Measurements from ENCODE around the gene ATP8B3.

The ATP8B3 gene

GRCh38 chr19:1851654-1852580 is 39.8 kb upstream of the ATP8B3 start:
- DNase-seq (ENCODE audit: low read depth, low spot score), result no peak

GRCh38 chr19:1850809-1851653 is 39.0 kb upstream of the ATP8B3 start:
- no peak for DNase-seq (ENCODE audit: low read depth, low spot score)

- DNase-seq (ENCODE audit: low read depth, low spot score), result no peak
Observed at GRCh38 chr19:1849886-1850398, 37.9 kb upstream of the ATP8B3 start.

- no peak for DNase-seq (ENCODE audit: low read depth, low spot score)
Observed at GRCh38 chr19:1849132-1849474, 37.0 kb upstream of the ATP8B3 start.

- peak; percentile 79 for DNase-seq (ENCODE audit: low read depth, low spot score)
Observed at GRCh38 chr19:1848399-1849131, 36.5 kb upstream of the ATP8B3 start, which contains the start of gene REXO1. TSS of gene REXO1 (minus strand) at chr19:1848483. CDS start at chr19:1848358, 125 bp downstream.

GRCh38 chr19:1847684-1848398 is 35.8 kb upstream of the ATP8B3 start:
- no peak for DNase-seq (ENCODE audit: low read depth, low spot score)

- no peak for DNase-seq (ENCODE audit: low read depth, low spot score)
Observed at GRCh38 chr19:1847348-1847683, 35.2 kb upstream of the ATP8B3 start.

GRCh38 chr19:1846517-1847204 is 34.6 kb upstream of the ATP8B3 start:
- no peak for DNase-seq (ENCODE audit: low read depth, low spot score)

GRCh38 chr19:1845642-1846041 is 33.6 kb upstream of the ATP8B3 start:
- DNase-seq (ENCODE audit: low read depth, low spot score), result no peak

GRCh38 chr19:1845125-1845515 is 33.0 kb upstream of the ATP8B3 start:
- no peak for DNase-seq (ENCODE audit: low read depth, low spot score)

- DNase-seq (ENCODE audit: low read depth, low spot score), result no peak
Observed at GRCh38 chr19:1844513-1845124, 32.5 kb upstream of the ATP8B3 start.

- DNase-seq (ENCODE audit: low read depth, low spot score), result no peak
Observed at GRCh38 chr19:1843646-1844394, 31.7 kb upstream of the ATP8B3 start.

GRCh38 chr19:1843116-1843515 is 31.0 kb upstream of the ATP8B3 start:
- DNase-seq (ENCODE audit: low read depth, low spot score), result no peak

GRCh38 chr19:1841209-1841924 is 29.3 kb upstream of the ATP8B3 start:
- DNase-seq (ENCODE audit: low read depth, low spot score), result no peak

GRCh38 chr19:1840541-1841115 is 28.6 kb upstream of the ATP8B3 start:
- DNase-seq (ENCODE audit: low read depth, low spot score), result no peak

- no peak for DNase-seq (ENCODE audit: low read depth, low spot score)
Observed at GRCh38 chr19:1839658-1840540, 27.8 kb upstream of the ATP8B3 start.

- DNase-seq (ENCODE audit: low read depth, low spot score), result no peak
Observed at GRCh38 chr19:1837625-1838105, 25.6 kb upstream of the ATP8B3 start.
